Fibroblast of skin of left quadriceps (primary cell): Measurements from ENCODE around the gene UGT2B17.

ENCODE experiments used
- DNase-seq, 2 experiments: peaks; one replicate each; pipeline ENCODE4 v3.0.0-alpha.2; 2013; ENCODE audit warnings: low read depth in 2 of 2

Gene UGT2B17

DNA sequence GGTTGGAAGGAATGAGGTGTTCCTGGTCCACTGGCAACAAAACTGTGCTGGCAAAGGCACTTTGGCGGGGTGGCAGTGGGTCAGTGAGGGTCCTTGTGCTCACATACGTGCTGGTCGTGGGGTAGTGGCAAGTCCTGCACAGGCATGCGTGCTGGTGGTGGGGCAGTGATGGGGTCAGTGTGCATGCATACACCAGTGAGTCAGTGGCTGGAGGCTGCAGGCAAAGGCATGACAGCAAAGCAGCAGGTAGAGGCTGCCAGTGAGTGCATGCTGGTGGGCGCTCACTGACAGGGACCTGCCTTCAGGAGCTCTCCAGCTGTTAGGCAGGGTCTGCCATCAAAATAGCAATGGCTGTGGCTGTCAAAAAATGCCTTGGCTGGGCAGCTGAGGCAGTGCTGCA, 86.8 kb downstream of the UGT2B17 start:
- no peak for DNase-seq
